Endometrial microvascular endothelial cells (primary cell): Measurements from ENCODE around the gene CUX1. TPM values are rescaled to one million over a fixed set of nuclear protein-coding genes. Genes with fewer than 3 reads are reported as not detected.

Experiments
- in situ Hi-C: cut with HindIII; loops from 2 replicates; pipeline ENCODE4 v1.10.0; 2017; ENCODE audit warnings: low sequenced_read_pairs, low pct_unique_long_range_greater_than_20kb; ENCODE audit errors: inconsistent ontology term
- total RNA-seq: library from RNA; depleted of rRNA; stranded (reverse); fragments of >200 nt; gene quantifications from one replicate; pipeline ENCODE4 v1.2.3, GENCODE V29; 2015; ENCODE audit errors: inconsistent ontology term

The CUX1 gene
- total RNA-seq, 1 donor from 2014 or later = 14.9 TPM

DNA sequence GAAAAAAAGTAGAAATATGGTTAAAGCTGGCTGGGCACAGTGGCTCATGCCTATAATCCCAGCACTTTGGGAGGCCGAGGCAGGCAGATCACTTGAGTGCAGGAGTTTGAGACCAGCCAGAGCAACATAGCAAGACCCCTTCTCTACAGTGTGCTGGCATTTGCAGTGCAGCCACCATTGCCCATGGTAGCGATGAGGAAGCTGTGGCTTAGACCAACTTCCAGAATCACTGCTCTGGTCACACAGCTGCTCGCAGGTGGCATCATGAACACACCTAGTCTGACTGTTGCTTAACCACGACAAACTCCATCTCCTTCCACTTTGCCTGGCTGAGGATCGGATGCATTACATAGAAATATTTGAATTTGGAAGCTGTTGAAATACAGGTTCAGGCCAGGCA is 137.1 kb downstream of the CUX1 start:
- in situ Hi-C loops = no loop called here

DNA sequence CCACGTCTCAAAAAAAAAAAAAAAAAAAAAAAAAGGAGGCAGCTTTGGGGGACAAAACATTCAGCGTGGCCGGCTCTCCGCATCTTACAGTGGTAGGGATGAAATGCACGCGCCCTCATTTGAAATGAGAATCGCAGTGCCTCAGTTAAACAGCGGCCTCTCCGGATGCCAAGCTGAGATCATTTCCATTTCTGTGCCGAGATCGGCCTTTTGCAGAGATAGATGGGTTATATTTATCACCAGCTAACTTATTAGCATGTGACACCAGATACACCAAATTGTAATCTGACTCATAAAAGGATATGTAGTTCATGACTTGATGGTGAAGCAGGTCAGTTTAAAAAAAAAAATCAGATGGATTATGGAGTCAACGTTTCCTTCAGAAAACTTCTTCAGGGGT is 138.7 kb downstream of the CUX1 start:
- in situ Hi-C loops = no loop called here

DNA sequence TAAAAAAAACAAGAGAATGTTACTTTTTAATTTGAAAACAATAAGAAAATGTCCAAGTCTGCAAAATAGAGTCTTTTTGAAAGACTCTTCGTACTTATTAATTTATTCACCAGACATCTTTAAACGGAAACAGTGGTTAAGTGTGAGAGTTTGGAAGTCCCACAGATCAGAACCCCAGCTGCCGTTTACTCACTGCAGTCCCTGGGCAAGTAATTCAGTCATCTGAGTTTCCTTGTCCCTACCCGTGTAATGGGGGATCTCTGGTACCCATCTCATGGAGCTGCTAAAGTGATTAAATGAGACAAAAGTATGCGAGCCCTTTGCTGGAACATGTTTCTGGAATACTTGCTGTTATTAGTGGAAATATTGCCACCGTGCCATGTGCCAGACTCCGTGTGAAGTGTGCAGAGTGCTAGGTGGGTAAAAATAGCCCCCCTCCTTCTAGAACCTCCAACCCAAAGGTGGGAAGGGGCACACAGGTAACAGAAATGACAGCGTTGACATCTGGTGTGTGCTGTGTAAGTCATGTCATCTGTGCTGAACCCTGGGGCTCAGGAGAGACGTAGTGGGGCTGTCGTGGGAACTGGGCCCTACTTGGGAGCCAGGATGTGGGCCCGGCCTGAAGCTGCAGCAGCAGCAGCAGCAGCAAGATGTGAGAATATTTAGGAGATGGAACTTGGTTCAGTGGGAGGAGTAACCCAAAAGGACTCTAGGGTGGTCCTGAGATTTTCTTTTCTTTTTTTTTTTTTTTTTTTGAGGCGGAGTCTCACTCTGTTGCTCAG is 140.5 kb downstream of the CUX1 start:
- in situ Hi-C loops = no loop called here

DNA sequence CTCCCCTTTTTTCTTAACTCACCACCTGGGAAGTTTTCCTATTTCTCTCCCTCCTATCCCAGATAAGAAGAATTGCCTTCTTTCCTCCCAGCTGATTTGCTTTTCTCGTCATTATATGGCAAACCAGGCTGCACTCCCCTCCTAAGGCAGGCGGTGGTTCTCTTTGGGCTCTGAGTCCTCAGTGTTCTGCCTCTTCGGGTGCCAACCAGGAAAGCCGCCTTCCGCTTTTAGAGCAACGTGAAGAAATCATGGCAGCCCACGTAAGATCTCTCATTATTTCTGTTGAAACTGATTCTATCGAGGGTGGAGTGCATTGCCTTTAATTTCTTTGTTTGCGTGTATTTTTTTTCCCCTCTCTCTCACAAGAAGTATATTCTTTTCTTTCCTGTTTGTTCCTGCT is 141.9 kb downstream of the CUX1 start:
- in situ Hi-C loops = no loop called here

DNA sequence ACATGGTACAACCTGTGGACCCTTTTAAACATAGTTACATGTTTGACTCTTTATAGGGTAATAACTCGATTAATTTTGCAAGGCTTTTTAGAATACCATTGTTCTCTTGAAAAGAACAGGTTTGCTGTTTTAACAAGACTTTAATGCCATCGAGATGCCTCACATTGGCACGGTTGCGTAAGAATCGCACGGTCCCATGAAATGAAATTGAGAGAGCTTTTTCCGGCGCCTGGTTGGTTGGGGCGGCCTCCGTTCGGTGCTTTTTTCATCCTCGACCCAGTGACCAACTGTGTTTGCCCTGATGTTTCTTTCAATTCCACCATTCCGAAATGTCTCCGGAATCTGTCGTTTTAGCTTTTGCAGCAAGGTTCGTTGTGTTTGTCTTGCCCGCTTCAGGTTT is 142.4 kb downstream of the CUX1 start:
- in situ Hi-C loops = no loop called here

DNA sequence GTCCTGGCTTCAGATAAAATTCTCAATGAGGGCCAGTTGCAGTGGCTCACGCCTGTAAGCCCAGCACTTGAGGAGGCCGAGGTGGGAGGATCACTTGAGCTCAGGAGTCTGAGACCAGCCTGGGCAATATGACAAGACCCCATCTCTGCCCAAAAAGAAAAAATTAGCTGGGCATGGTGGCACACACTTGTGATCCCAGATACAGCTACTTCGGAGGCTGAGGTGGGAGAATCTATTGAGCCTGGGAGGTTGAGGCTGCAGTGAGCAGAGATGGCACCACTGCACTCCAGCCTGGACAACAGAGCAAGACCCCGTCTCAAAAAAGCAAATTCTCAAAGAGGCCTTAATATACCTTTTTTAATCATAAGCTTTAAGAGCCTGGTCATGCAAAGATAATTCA is 142.9 kb downstream of the CUX1 start:
- in situ Hi-C loops = no loop called here

DNA sequence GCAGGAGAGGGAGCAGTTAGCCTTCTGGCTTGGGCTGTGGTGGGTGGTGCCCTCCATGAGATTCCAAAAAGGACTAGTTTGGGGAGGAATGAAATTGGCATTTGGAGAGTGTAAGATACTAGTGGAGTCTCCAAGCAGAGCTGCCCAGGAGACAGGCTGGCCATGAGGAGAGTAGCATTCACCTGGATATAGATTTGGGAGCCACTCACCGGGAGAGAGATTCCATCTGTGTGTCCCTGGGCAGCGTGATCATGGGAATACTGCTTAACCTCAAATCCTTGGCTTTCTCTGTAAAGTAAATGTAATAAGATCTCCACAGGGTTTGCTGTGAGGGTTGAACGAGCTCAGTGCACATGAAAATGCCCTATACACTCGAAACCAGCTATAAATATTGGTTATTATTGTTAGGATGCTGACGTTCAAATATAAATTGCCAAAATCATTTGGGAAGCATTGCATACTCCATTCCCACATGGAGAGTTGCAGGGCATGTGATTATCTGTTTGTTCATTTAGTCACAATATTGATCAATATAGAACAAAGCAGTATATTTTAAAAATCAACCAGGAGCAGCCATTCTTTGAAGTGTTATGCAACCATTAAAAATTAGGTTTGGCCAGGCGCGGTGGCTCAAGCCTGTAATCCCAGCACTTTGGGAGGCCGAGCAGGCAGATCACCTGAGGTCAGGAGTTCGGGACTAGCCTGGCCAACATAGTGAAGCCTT is 143.7 kb downstream of the CUX1 start:
- in situ Hi-C loops = no loop called here

DNA sequence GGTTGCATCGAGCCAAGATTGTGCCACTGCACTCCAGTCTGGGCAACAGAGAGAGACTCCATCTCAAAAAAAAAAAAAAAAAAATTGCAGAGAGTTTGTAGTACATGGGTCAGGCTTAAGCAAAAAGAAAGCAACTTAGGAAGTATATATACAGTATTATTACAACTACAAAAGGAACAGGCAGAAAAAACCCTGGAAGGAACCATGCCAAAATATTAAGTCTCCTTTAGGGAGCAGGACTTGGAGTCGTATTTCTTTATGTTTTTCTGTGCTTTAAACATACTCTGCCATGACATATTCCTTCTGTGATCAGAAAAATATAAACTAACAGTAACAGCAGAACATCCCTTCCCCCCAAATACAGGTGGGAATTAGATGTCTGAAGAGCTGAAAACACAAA is 144.4 kb downstream of the CUX1 start:
- in situ Hi-C loops = no loop called here

DNA sequence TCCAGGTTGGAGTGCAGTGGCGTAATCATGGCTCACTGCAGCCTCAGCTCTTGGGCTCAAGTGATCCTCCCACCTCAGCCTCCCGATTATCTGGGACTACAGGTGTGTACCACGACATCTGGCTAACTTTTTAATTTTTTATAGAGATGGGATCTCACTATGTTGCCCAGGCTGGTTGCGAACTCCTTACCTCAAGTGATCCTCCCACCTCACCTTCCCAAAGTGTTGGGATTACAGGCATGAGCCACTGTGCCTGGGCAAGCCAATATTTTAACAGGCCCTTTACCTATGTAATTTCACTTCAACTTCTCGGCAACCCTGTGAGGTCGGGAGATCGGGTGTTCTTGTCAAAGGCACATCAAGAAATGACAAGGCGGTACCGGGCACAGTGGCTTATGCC is 146.3 kb downstream of the CUX1 start:
- in situ Hi-C loops = no loop called here

DNA sequence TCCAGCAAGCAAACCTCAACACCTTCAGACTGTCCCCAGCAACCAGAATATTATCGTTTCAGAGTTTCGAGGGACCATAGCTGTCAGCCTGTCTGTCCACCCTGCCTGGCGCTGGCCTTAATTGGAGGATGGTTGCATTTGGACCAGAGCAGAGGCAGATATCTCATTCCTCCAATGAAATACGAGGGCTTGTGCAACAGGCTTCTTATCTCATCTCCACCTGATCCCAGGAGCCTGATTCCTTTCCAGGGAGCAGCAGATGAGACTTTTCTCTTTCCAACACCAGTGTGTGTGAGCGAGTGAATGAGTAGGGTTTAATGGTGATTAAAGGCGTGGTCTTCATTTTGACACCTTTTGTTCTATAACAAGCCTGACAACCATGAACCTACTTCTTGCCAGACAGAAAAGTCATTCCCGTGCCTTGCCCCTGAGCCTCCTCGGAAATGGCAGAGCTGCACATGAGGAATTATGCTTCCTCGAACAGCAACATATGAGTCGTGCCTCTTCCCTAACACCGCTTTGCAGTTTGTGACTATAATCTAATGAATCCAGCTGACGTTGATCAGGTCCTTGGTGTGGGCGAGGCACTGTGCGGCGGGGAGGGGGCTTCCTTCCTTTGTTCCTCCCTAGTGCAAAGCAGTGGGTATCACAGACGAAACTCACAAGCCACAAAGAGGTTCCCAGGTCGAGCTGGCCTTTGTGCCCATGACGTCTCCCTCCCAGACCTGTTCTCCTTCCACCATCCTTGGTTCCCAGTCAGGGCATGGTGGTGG is 147.4 kb downstream of the CUX1 start:
- in situ Hi-C loops = no loop called here

DNA sequence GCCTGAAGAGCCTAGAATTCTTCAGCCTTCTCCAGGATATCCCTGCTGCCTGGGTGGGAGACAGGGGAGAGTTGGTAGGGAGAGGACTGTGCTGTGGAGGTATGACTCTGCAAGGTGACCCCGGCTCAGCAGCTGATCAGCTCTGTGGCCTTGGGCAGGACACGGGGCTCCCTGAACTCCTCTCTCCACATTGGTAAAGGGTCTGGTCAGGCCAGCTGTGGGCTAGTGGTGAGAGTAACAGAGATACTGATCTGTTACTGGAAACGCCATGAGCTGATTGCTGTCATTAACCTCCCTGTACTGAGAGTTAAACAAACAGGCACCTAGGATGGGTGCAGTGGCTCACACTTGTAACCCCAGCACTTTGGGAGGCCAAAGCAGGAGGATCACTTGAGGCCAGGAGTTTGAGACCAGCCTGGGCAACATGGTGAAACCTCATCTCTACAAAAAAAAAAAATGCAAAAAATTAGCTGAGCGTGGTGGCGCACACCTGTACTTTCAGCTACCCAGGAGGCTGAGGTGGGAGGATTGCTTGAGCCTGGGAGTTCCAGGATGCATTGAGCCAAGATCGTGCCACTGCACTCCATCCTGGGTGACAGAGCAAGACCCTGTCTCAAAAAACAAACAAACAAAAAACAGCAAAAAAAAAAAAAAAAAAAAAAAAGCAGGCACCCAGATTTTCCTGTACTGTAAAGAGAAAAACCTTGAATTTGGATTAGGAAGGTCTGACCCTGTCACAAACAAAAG is 151.5 kb downstream of the CUX1 start:
- in situ Hi-C loops = no loop called here

DNA sequence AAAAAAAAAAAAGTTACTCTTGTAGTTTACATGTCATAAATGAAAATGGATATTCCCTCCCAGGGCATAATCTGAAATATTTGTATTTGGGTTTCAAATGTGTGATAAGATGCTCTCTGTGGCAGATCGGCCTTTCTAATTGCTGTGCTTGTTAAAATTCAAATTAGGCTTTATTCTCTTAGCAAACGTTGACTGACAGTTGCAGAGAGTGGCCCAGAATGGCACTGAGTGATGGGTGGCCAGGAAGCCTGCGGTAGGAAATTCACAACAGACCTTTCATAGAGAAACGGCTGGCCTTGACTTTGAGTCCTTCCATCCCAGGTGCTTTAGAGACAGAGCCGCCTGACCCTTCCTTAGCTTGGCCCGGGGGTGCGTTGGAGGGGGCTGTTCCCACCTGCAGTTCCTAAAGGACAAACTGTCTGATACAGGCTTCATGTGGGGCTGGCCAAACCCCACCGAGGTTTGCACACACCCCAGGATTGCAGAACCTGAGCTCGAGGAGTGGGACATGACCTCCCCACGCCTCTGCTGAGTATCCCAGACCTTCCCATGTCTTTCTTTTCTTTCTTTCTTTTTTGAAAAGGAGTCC is 152.7 kb downstream of the CUX1 start:
- in situ Hi-C loops = no loop called here

DNA sequence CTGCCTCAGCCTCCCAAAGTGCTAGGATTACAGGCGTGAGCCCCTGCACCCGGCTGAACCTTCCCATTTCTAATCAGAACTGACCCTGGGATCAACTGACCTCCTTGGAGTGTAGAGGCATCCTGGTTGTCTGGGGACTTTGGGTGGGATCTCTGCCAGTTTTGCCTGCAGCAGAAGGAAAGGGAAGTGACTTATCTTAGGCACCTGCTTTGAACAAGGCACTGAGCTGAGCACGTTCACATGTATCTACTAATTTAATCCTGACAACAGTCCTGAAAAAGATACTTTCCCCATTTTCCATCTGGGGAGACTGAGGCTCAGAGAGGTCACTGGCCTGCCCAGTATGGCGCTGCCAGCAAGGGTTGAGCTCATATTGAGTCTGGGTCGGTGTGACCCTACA is 153.4 kb downstream of the CUX1 start:
- in situ Hi-C loops = no loop called here

DNA sequence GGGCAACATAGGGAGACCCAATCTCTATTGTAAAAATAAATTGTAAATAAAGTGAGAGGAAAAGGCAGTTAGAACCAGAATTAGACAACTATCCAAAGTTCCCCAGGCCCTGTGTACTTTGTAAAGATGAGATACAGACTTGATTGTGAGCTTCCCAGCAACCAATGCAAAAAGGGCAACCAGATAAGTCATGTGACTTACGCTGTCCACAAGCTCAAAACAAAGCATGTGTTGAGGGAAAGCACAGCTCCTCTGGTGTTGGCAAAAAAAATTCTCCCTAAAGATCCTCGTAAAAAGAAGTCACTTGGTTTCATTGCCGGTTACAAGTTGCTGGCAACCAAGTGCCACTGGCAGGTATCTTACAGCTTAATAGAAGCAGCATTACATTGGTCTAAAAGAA is 154.0 kb downstream of the CUX1 start:
- in situ Hi-C loops = no loop called here

DNA sequence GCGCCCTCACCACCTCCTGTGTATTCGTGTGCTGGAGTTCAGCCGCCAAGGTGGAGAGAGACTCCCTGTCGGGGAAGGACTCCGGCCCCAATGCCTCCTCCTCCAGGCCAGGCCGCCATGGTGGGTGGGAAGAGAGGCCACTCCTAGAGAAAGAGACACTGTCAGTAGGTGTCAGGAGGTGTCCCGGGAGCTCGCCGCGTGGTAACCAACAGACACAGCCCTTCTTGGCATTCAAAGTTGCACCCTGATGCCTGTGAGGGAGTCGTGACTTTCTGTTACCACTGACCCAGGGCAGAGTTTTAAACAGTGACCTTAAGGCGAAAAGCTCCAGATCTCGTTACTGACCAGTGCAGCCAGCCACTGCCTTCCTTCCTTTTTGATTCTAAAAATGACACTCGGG is 155.2 kb downstream of the CUX1 start:
- in situ Hi-C loops = no loop called here

DNA sequence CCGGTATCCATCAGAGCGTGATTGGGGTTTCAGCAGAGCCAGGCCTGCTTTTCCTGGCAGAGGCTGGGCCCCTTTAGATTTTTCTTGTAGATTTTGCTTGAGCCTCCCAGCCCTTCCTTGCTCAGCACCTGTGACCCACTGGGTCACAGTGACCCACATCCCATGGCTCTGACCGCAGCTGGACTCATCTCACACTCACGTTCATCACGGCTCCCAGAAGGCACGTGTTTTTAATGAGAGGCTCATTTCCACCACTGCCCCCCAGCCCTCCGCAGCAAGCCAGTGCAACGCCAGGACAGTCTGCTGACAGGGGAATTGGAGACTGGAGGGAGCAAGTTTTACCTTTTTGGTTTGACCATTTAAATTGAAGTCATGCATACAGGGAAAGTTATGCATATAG is 155.7 kb downstream of the CUX1 start:
- in situ Hi-C loops = no loop called here

DNA sequence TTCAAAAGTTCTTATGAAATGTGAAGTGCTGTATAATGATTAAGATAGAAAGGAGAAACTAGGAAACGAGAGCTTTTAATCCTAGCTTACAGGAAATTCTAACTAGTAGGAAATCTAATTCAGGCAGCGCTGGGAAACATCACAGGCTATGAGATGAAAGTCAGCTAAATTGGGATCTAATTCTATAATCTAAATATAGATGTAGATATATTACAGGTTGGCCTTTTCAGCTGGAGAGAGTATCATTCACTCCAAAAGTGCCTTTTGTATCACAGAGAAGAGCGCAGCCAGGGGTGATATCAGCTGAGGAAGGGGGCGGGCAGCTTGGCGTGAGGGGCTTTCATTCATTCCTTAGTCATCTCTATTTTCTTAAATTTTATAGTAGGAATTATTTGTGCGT is 157.0 kb downstream of the CUX1 start:
- in situ Hi-C loops = no loop called here

DNA sequence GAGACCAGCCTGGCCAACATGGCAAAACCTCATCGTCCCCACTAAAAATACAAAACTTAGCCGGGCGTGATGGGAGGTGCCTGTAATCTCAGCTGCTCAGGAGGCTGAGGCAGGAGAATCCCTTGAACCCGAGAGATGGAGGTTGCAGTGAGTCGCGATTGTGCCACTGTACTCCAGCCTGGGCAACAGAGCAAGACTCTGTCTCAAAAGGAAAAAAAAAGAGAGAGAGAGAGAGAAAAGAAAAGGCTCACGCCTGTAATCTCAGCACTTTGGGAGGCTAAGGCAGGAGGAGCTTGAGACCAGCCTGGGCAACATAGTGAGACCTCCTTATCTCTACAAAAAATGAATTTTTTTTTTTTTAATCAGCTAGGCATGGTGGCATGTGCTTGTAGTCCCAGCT is 157.6 kb downstream of the CUX1 start:
- in situ Hi-C loops = no loop called here

DNA sequence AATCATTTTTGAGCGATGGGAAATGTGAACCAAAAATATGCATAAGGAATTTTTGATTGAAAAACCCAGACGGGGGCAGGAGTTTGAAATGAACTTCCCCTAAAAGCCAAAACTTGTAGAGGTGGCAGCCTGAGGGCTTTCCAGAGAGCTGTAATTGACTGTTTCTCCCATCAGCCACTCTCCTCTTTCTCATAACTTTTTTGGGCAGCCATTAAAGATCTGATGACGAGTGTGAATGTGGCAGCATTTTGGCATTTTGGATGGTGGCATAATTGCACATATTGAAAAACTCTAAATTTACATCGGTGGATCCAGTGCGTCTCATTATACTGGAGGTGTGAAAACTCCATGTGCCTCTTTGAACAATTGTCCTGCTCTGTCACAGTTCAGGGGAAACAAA is 159.0 kb downstream of the CUX1 start:
- in situ Hi-C loops = no loop called here
